ENCODE measurements around the gene PAH. TPM values are rescaled to one million over a fixed set of nuclear protein-coding genes. Genes with fewer than 3 reads are reported as not detected.

The PAH gene
- total and polyA plus RNA-seq, 2 of the 8 experiments (the other 6 are each of a cell fraction or from before 2014, with no cell fraction given), result 3.9 to 9.0 TPM

GRCh38 chr12:102797528-102797927 lies 119.5 kb downstream of the PAH start:
- H2BK20ac ChIP-seq (ENCODE audit: low read length), result no peak overlapping the region
- H3K14ac ChIP-seq (ENCODE audit: insufficient read length), result no peak overlapping the region
- no peak overlapping the region for H3K27ac ChIP-seq (ENCODE audit: low read depth, low read length)
- WGBS, 2 experiments (ENCODE audit: extremely low coverage in 1 of 2, insufficient coverage in 1 of 2, insufficient read length in 1 of 2, insufficient replicate concordance in 2 of 2, low coverage in 1 of 2, low lambda C conversion rate in 2 of 2, missing lambda C conversion rate in 1 of 2), result 94% methylated on average over 5 of the region's 5 CpGs; no CpG with 5 or more reads in 1 of the 2 experiments
- H2BK15ac ChIP-seq (ENCODE audit: low read length), result no peak overlapping the region
- no peak overlapping the region for H4K8ac ChIP-seq (ENCODE audit: extremely low read depth, insufficient read depth, low read length)
- H3K4me1 ChIP-seq (replicated peaks in 1 of 4; ENCODE audit: control insufficient read depth in 3 of 4, insufficient read depth in 4 of 4, low read length in 3 of 4), result no peaks in the 10 kb centered on the region
- no peak overlapping the region for H3K4me3 ChIP-seq (ENCODE audit: extremely low read depth in 1 of 4, insufficient read depth in 2 of 4, low read depth in 3 of 4, low read length in 4 of 4)
- DNase-seq (ENCODE audit: low read depth in 1 of 2, low spot score in 2 of 2) (no peak), FAIRE-seq (no peak)
- no peak overlapping the region for H2AK5ac ChIP-seq (ENCODE audit: low read depth, low read length)
- ChIA-PET CTCF (ENCODE audit: partially characterized antibody) (interaction anchor here (1.0 to 3.4 kb wide), 5 partner anchors 13 to 254 kb away, joined by 3 to 27 read pairs (median 4); no protein-coding TSS in a partner anchor), POLR2A (ENCODE audit: partially characterized antibody) (no interaction called here)
- no peaks in the 10 kb centered on the region for H4K20me1 ChIP-seq (replicated peaks in 1 of 2; ENCODE audit: control insufficient read depth in 1 of 2, insufficient read depth in 2 of 2, low read length in 2 of 2)
- no peaks in the 10 kb centered on the region for H3K27me3 ChIP-seq (replicated peaks in 1 of 4; ENCODE audit: control insufficient read depth in 3 of 4, extremely low read depth in 1 of 4, insufficient read depth in 3 of 4, low read length in 3 of 4)
- H3K79me2 ChIP-seq (ENCODE audit: control insufficient read depth in 1 of 2, insufficient read depth in 2 of 2, low read length in 2 of 2), result no peaks in the 10 kb centered on the region
- TF ChIP-seq NRF1 (IDR thresholded peaks at IDR 0.05; ENCODE audit: low read depth, low read length) (no peak), MAX (IDR thresholded peaks at IDR 0.05) (no peak), JUN (IDR thresholded peaks at IDR 0.05; ENCODE audit: low read depth, low read length) (no peak), SP4 (IDR thresholded peaks at IDR 0.05; ENCODE audit: low read length) (no peak), RXRA (IDR thresholded peaks at IDR 0.05; ENCODE audit: insufficient read depth, low read depth, low read length) (no peak), KDM4A (IDR thresholded peaks at IDR 0.05; ENCODE audit: low read depth, low read length, severe bottlenecking) (no peak), SAP30 (IDR thresholded peaks at IDR 0.05; ENCODE audit: insufficient read depth, insufficient replicate concordance, low read length) (no peak), RBBP5 (IDR thresholded peaks at IDR 0.05; ENCODE audit: borderline replicate concordance, low read depth, low read length) (no peak), SIX5 (IDR thresholded peaks at IDR 0.05; ENCODE audit: low read depth, low read length) (no peak), EGR1 (IDR thresholded peaks at IDR 0.05; ENCODE audit: borderline replicate concordance, low read depth, low read length) (no peak), ATF2 (IDR thresholded peaks at IDR 0.05; ENCODE audit: low read length) (no peak), RFX5 (IDR thresholded peaks at IDR 0.05; ENCODE audit: borderline replicate concordance, low read depth, low read length) (no peak), FOSL1 (IDR thresholded peaks at IDR 0.05; ENCODE audit: insufficient read depth, low read depth, low read length) (no peak)
- H3K9me3 ChIP-seq (ENCODE audit: insufficient read depth in 2 of 2, low read depth in 1 of 2, low read length in 1 of 2), result no peaks in the 10 kb centered on the region
- H3K9ac ChIP-seq (replicated peaks in 1 of 4; ENCODE audit: extremely low read depth in 1 of 4, low read depth in 3 of 4, low read length in 3 of 4), result no peak overlapping the region
- H3K79me1 ChIP-seq (ENCODE audit: low read depth, low read length), result no peaks in the 10 kb centered on the region
- H3K18ac ChIP-seq (ENCODE audit: extremely low read depth, low read length), result no peak overlapping the region
- no peak overlapping the region for H3K23ac ChIP-seq (ENCODE audit: insufficient read length)
- H3K4ac ChIP-seq (replicated peaks; ENCODE audit: insufficient read length, low read depth, low read length), result no peak overlapping the region
- H2BK12ac ChIP-seq (ENCODE audit: low read depth, low read length), result no peak overlapping the region
- H2BK5ac ChIP-seq (ENCODE audit: low read depth, low read length), result no peak overlapping the region
- no peak overlapping the region for H3K56ac ChIP-seq (replicated peaks; ENCODE audit: insufficient read length, low read depth, low read length)
- no peaks in the 10 kb centered on the region for H3K36me3 ChIP-seq (ENCODE audit: control insufficient read depth in 2 of 4, insufficient read depth in 4 of 4, low read length in 3 of 4)
- no peak overlapping the region for H2AFZ ChIP-seq (ENCODE audit: low read length)
- no peak overlapping the region for H3K4me2 ChIP-seq (ENCODE audit: insufficient read depth in 1 of 2, low read depth in 2 of 2, low read length in 2 of 2)
- no peak overlapping the region for H4K5ac ChIP-seq (ENCODE audit: insufficient read length, low read depth, low read length)
- no peak overlapping the region for H4K91ac ChIP-seq (replicated peaks; ENCODE audit: insufficient read length, low read length)
- H2BK120ac ChIP-seq (replicated peaks; ENCODE audit: low read depth, low read length), result no peak overlapping the region
- H3K23me2 ChIP-seq (ENCODE audit: low read depth, low read length), result no peaks in the 10 kb centered on the region

All from H1 (cell line).